IgD-negative memory B cell (primary cell): ENCODE measurements around the gene XKR7. TPM values are rescaled to one million over a fixed set of nuclear protein-coding genes. Genes with fewer than 3 reads are reported as not detected.

Source experiments
- H3K27ac Mint-ChIP-seq, 3 donors: one replicate each; pipeline ENCODE4 v1.8.0; 2020 to 2022; ENCODE audit warnings: mild to moderate bottlenecking in 3 of 3, mixed read lengths in 3 of 3, moderate library complexity in 1 of 3
- H3K27me3 Mint-ChIP-seq: one replicate; pipeline ENCODE4 v1.8.0; 2021; ENCODE audit warnings: mixed read lengths
- H3K36me3 Mint-ChIP-seq: one replicate; pipeline ENCODE4 v1.8.0; 2020; ENCODE audit warnings: mild to moderate bottlenecking, mixed read lengths
- H3K4me1 Mint-ChIP-seq, 3 donors: one replicate each; pipeline ENCODE4 v1.8.0; 2020 to 2022; ENCODE audit warnings: mixed read lengths in 3 of 3, mild to moderate bottlenecking in 1 of 3
- H3K4me3 Mint-ChIP-seq, 4 donors: one replicate each; pipeline ENCODE4 v1.8.0; 2020 to 2022; ENCODE audit warnings: mild to moderate bottlenecking in 4 of 4, mixed read lengths in 4 of 4, moderate library complexity in 3 of 4
- H3K9me3 Mint-ChIP-seq, 3 donors: one replicate each; pipeline ENCODE4 v1.8.0; 2020 to 2021; ENCODE audit warnings: mixed read lengths in 3 of 3, mild to moderate bottlenecking in 1 of 3
- polyA plus RNA-seq: library from polyadenylated mRNA; unstranded; fragments of 300-500 nt; fragmentation: Illumina TruSeq; gene quantifications from one replicate; pipeline ENCODE4 v1.2.3, GENCODE V29; 2021

XKR7 gene
- polyA plus RNA-seq, 1 donor from 2014 or later = not detected

- Mint-ChIP-seq H3K27me3 (peaks cover 10% of the 10 kb centered on the region), H3K27ac (no peak overlapping the region), H3K9me3 (no peaks in the 10 kb centered on the region), H3K4me3 (no peak overlapping the region), H3K36me3 (peaks cover 2% of the 10 kb centered on the region), H3K4me1 (no peaks in the 10 kb centered on the region)
Observed at GRCh38 chr20:31979713-31980426, 11.9 kb downstream of the XKR7 start.

GRCh38 chr20:31981784-31982183, 13.8 kb downstream of the XKR7 start:
- no peak overlapping the region for H3K4me3 Mint-ChIP-seq
- H3K9me3 Mint-ChIP-seq = no peaks in the 10 kb centered on the region
- no peaks in the 10 kb centered on the region for H3K36me3 Mint-ChIP-seq
- H3K4me1 Mint-ChIP-seq = no peaks in the 10 kb centered on the region
- H3K27me3 Mint-ChIP-seq = peaks cover 9% of the 10 kb centered on the region
- H3K27ac Mint-ChIP-seq = no peak overlapping the region

- Mint-ChIP-seq H3K36me3 (no peaks in the 10 kb centered on the region), H3K4me1 (no peaks in the 10 kb centered on the region), H3K27me3 (peaks cover 9% of the 10 kb centered on the region), H3K9me3 (no peaks in the 10 kb centered on the region), H3K27ac (no peak overlapping the region), H3K4me3 (no peak overlapping the region)
Observed at GRCh38 chr20:31984981-31985471, 17.1 kb downstream of the XKR7 start.

- Mint-ChIP-seq H3K27me3 (peaks cover 2% of the 10 kb centered on the region), H3K9me3 (no peaks in the 10 kb centered on the region), H3K4me1 (peaks cover 0 to 1% (median 0%) of the 10 kb centered on the region in 3 donors), H3K36me3 (no peaks in the 10 kb centered on the region), H3K27ac (no peak overlapping the region), H3K4me3 (no peak overlapping the region)
Observed at GRCh38 chr20:31987744-31988143, 19.8 kb downstream of the XKR7 start.

GRCh38 chr20:31988430-31989015, 20.6 kb downstream of the XKR7 start:
- peaks cover 0 to 1% (median 0%) of the 10 kb centered on the region in 3 donors for H3K4me1 Mint-ChIP-seq
- H3K9me3 Mint-ChIP-seq = no peaks in the 10 kb centered on the region
- H3K36me3 Mint-ChIP-seq = no peaks in the 10 kb centered on the region
- no peak overlapping the region for H3K27ac Mint-ChIP-seq
- H3K27me3 Mint-ChIP-seq = peaks cover 5% of the 10 kb centered on the region
- H3K4me3 Mint-ChIP-seq = no peak overlapping the region

- H3K36me3 Mint-ChIP-seq = no peaks in the 10 kb centered on the region
- no peaks in the 10 kb centered on the region for H3K9me3 Mint-ChIP-seq
- H3K27me3 Mint-ChIP-seq = peaks cover 11% of the 10 kb centered on the region
- peaks cover 0 to 1% (median 0%) of the 10 kb centered on the region in 3 donors for H3K4me1 Mint-ChIP-seq
- H3K27ac Mint-ChIP-seq = no peak overlapping the region
- no peak overlapping the region for H3K4me3 Mint-ChIP-seq
Observed at GRCh38 chr20:31989030-31989645, 21.2 kb downstream of the XKR7 start.

GRCh38 chr20:31990641-31991338, 22.8 kb downstream of the XKR7 start:
- Mint-ChIP-seq H3K4me1 (peaks cover 0 to 6% (median 0%) of the 10 kb centered on the region in 3 donors), H3K4me3 (no peak overlapping the region), H3K27ac (no peak overlapping the region), H3K36me3 (no peaks in the 10 kb centered on the region), H3K27me3 (peaks cover 20% of the 10 kb centered on the region), H3K9me3 (no peaks in the 10 kb centered on the region)

GRCh38 chr20:31991339-31991705, 23.4 kb downstream of the XKR7 start:
- Mint-ChIP-seq H3K4me1 (peaks cover 0 to 6% (median 0%) of the 10 kb centered on the region in 3 donors), H3K36me3 (no peaks in the 10 kb centered on the region), H3K4me3 (no peak overlapping the region), H3K9me3 (no peaks in the 10 kb centered on the region), H3K27ac (no peak overlapping the region), H3K27me3 (peaks cover 24% of the 10 kb centered on the region)

- Mint-ChIP-seq H3K27me3 (peaks cover 31% of the 10 kb centered on the region), H3K27ac (no peak overlapping the region), H3K36me3 (no peaks in the 10 kb centered on the region), H3K4me1 (peaks cover 0 to 10% (median 0%) of the 10 kb centered on the region in 3 donors), H3K9me3 (no peaks in the 10 kb centered on the region), H3K4me3 (no peak overlapping the region)
Observed at GRCh38 chr20:31992086-31992485, 24.1 kb downstream of the XKR7 start.

GRCh38 chr20:31996996-31997395, 29.0 kb downstream of the XKR7 start:
- Mint-ChIP-seq H3K36me3 (no peaks in the 10 kb centered on the region), H3K4me1 (peaks cover 0 to 10% (median 0%) of the 10 kb centered on the region in 3 donors), H3K27ac (peak overlapping the region in 1 of 3 donors; percentile 65), H3K9me3 (peaks cover 0 to 2% (median 0%) of the 10 kb centered on the region in 3 donors), H3K27me3 (peaks cover 31% of the 10 kb centered on the region), H3K4me3 (peak overlapping the region in 1 of 4 donors; percentile 55)

GRCh38 chr20:31998246-31998645, 30.3 kb downstream of the XKR7 start:
- peaks cover 0 to 8% (median 0%) of the 10 kb centered on the region in 3 donors for H3K4me1 Mint-ChIP-seq
- H3K9me3 Mint-ChIP-seq = peaks cover 0 to 2% (median 0%) of the 10 kb centered on the region in 3 donors
- H3K4me3 Mint-ChIP-seq = no peak overlapping the region
- no peak overlapping the region for H3K27ac Mint-ChIP-seq
- peaks cover 31% of the 10 kb centered on the region for H3K27me3 Mint-ChIP-seq
- no peaks in the 10 kb centered on the region for H3K36me3 Mint-ChIP-seq

- Mint-ChIP-seq H3K36me3 (no peaks in the 10 kb centered on the region), H3K9me3 (no peaks in the 10 kb centered on the region), H3K27ac (no peak overlapping the region), H3K4me3 (no peak overlapping the region), H3K4me1 (no peaks in the 10 kb centered on the region), H3K27me3 (peaks cover 3% of the 10 kb centered on the region)
Observed at GRCh38 chr20:32003325-32003724, 35.4 kb downstream of the XKR7 start.

GRCh38 chr20:32004963-32005362, 37.0 kb downstream of the XKR7 start:
- Mint-ChIP-seq H3K27ac (no peak overlapping the region), H3K4me3 (no peak overlapping the region), H3K9me3 (no peaks in the 10 kb centered on the region)

GRCh38 chr20:32006053-32006452, 38.1 kb downstream of the XKR7 start:
- Mint-ChIP-seq H3K4me3 (no peak overlapping the region), H3K36me3 (no peaks in the 10 kb centered on the region), H3K27me3 (peaks cover 3% of the 10 kb centered on the region), H3K9me3 (no peaks in the 10 kb centered on the region), H3K4me1 (no peaks in the 10 kb centered on the region), H3K27ac (no peak overlapping the region)

More at GRCh38 chr20:32004963-32005362, 37.0 kb downstream of the XKR7 start:
- H3K4me1 Mint-ChIP-seq = no peaks in the 10 kb centered on the region
- H3K36me3 Mint-ChIP-seq = no peaks in the 10 kb centered on the region
- H3K27me3 Mint-ChIP-seq = peaks cover 3% of the 10 kb centered on the region
